Transverse colon (tissue), 4 donors: ENCODE data around the gene MAMDC2. TPM values are rescaled to one million over a fixed set of nuclear protein-coding genes. Genes with fewer than 3 reads are reported as not detected.

Source experiments
- DNase-seq: peaks from one replicate; pipeline ENCODE4 v3.0.0-alpha.2; 2019
- H3K27ac ChIP-seq, 4 donors: fragments of 200-600 bp; sonication (generic); 2 replicates each; pipeline ENCODE4 v1.5.1; 2016 to 2018; ENCODE audit warnings: inconsistent platforms in 4 of 4
- H3K27me3 ChIP-seq: fragments of 200-600 bp; sonication (generic); 2 replicates; pipeline ENCODE4 v1.5.1; 2017; ENCODE audit warnings: inconsistent platforms
- H3K36me3 ChIP-seq, 4 donors: fragments of 200-600 bp; sonication (generic); 2 replicates each; pipeline ENCODE4 v1.5.1; 2017 to 2019; ENCODE audit warnings: inconsistent platforms in 4 of 4
- H3K4me1 ChIP-seq, 4 donors: fragments of 200-600 bp; sonication (generic); 2 replicates each; pipeline ENCODE4 v1.5.1; 2017 to 2020; ENCODE audit warnings: inconsistent platforms in 4 of 4
- H3K4me3 ChIP-seq, 4 donors: fragments of 200-600 bp; sonication (generic); 1 replicate in 1 of 4; 2 replicates in 3 of 4; pipeline versions ENCODE4 v1.5.1 to v1.6.1; 2017 to 2019; ENCODE audit warnings: inconsistent platforms in 4 of 4
- H3K9me3 ChIP-seq, 2 donors: fragments of 200-600 bp; sonication (generic); 2 replicates each; pipeline ENCODE4 v1.5.1; 2017 to 2019; ENCODE audit warnings: inconsistent platforms in 2 of 2
- EP300 ChIP-seq: sonication (generic); formaldehyde crosslinking; IDR thresholded peaks from one replicate; pipeline ENCODE4 v1.6.1; 2017; ENCODE audit warnings: antibody characterized with exemption, low read depth
- POLR2A ChIP-seq: fragments of 450-650 bp; IDR thresholded peaks from one replicate; pipeline ENCODE4 v1.6.1; 2016; ENCODE audit warnings: antibody characterized with exemption, mild to moderate bottlenecking, moderate library complexity
- POLR2AphosphoS5 ChIP-seq, 3 donors: sonication (generic); formaldehyde crosslinking; IDR thresholded peaks; one replicate each; pipeline ENCODE4 v1.6.1; 2016; ENCODE audit warnings: antibody characterized with exemption in 3 of 3
- WGBS, 2 donors: methylation state at CpG; one replicate each; pipeline ENCODE4 v1.1.5; 2018; ENCODE audit warnings: low coverage in 1 of 2; 5-methylcytosine and 5-hydroxymethylcytosine counted together
- in situ Hi-C, 4 donors: fragments of 200-750 bp; cut with MboI; loops; one replicate each; pipeline versions ENCODE4 v1.15.0 to v1.15.1; 2017; ENCODE audit warnings: low sequenced_read_pairs in 3 of 4, low pct_ligation_motif_present in 1 of 4, low pct_unique_long_range_greater_than_20kb in 1 of 4
- intact Hi-C: fragments of 100-400 bp; cut with DNase I; formaldehyde crosslinking; loops from one replicate; pipeline ENCODE4 v1.15.1; 2023; ENCODE audit warnings: low total_unique reads
- total RNA-seq, 4 donors: library from RNA; depleted of rRNA; stranded (reverse); fragments of >200 nt; gene quantifications; one replicate each; pipeline ENCODE4 v1.1.0, GENCODE V29; 2016
- TF ChIP-seq, protein P1 (sequence below), 5 experiments: fragments of 200-600 bp in 3 of 5; fragments of 450-650 bp in 2 of 5; sonication (generic) in 3 of 5; IDR thresholded peaks; 1 replicate in 2 of 5; 2 replicates in 3 of 5; pipeline ENCODE4 v1.5.1; 2016 to 2017; ENCODE audit warnings: antibody characterized with exemption in 5 of 5, inconsistent platforms in 3 of 5, mild to moderate bottlenecking in 2 of 5, moderate library complexity in 1 of 5

MAMDC2 gene
- total RNA-seq, 4 donors from 2014 or later = 7.4 to 40.5 (median 28.9) TPM

DNA sequence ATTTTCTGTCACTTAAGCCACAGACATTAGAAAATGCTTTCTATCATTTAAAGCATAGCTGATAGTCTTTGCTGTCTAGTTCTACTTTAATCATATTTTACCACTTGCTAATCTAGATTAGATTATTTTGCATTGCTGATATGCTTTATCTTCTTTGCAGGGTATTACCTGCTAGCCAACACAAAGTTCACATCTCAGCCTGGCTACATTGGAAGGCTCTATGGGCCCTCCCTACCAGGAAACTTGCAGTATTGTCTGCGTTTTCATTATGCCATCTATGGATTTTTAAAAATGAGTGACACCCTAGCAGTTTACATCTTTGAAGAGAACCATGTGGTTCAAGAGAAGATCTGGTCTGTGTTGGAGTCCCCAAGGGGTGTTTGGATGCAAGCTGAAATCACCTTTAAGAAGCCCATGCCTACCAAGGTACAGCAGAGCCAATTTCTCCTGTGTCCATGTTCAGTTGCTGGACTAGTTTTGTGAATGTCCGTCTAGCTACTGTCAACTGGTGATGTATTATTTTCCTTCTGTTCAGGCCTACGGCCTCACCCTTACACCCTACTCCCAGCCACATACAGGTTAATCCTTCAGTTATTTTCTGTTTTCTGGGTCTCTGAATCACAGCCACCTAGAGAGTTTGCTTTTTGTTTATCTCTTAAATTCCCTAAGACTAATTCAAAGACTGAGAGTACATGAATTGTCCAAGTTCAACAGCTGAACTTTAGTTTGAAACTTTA is 99.9 kb downstream of the MAMDC2 start:
- DNase-seq = no peak
- Histone ChIP-seq H3K9me3 (no peaks in the 10 kb centered on the region), H3K36me3 (peaks cover 0 to 6% (median 0%) of the 10 kb centered on the region in 4 donors), H3K27ac (peak overlapping the region in 3 of 4 donors; percentile 36 to 55 (median 53)), H3K4me3 (no peak overlapping the region), H3K4me1 (peaks cover 0 to 27% (median 2%) of the 10 kb centered on the region in 4 donors), H3K27me3 (no peaks in the 10 kb centered on the region)
- no peak for TF ChIP-seq POLR2AphosphoS5 (IDR thresholded peaks at IDR 0.05)
- no peak for TF ChIP-seq EP300
- TF ChIP-seq, protein P1, sequence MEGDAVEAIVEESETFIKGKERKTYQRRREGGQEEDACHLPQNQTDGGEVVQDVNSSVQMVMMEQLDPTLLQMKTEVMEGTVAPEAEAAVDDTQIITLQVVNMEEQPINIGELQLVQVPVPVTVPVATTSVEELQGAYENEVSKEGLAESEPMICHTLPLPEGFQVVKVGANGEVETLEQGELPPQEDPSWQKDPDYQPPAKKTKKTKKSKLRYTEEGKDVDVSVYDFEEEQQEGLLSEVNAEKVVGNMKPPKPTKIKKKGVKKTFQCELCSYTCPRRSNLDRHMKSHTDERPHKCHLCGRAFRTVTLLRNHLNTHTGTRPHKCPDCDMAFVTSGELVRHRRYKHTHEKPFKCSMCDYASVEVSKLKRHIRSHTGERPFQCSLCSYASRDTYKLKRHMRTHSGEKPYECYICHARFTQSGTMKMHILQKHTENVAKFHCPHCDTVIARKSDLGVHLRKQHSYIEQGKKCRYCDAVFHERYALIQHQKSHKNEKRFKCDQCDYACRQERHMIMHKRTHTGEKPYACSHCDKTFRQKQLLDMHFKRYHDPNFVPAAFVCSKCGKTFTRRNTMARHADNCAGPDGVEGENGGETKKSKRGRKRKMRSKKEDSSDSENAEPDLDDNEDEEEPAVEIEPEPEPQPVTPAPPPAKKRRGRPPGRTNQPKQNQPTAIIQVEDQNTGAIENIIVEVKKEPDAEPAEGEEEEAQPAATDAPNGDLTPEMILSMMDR (IDR thresholded peaks at IDR 0.05) = no peak
- TF ChIP-seq POLR2A = no peak
- 17 to 50% methylated on average over 2 to 3 of the region's 3 CpGs for WGBS, 2 donors
- in situ Hi-C loops = loop anchor here in 1 of 4 donors (25.0 kb wide), 1 partner anchor 469 kb away; no protein-coding TSS in a partner anchor
- intact Hi-C loops = no loop called here

DNA sequence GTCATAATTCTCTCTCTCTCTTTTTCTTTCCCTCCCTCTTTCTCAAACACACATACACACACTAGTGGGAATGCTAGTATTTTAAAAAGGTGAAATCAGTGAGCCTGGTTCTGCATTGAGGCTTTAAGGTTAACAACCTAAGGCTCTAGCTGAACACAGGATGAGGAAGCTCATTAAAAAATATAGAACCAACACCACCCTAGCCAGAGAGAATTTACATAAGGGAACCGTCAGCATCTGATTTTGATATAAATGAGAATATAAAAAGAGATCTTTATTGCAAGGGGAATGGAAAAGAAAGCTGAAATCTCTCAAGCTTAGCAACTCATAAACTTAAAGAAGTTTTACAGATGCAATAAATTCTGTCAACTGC is 100.5 kb downstream of the MAMDC2 start:
- Histone ChIP-seq H3K4me3 (no peak overlapping the region), H3K27me3 (no peaks in the 10 kb centered on the region), H3K27ac (peak overlapping the region in 3 of 4 donors; percentile 36 to 55 (median 53)), H3K9me3 (no peaks in the 10 kb centered on the region), H3K36me3 (peaks cover 0 to 6% (median 0%) of the 10 kb centered on the region in 4 donors), H3K4me1 (peaks cover 0 to 27% (median 2%) of the 10 kb centered on the region in 4 donors)
- in situ Hi-C loops = loop anchor here in 1 of 4 donors (25.0 kb wide), 1 partner anchor 468 kb away; no protein-coding TSS in a partner anchor
- DNase-seq = no peak
- TF ChIP-seq, protein P1 (IDR thresholded peaks at IDR 0.05) = no peak
- no peak for TF ChIP-seq POLR2A
- TF ChIP-seq EP300 = no peak
- TF ChIP-seq POLR2AphosphoS5 (IDR thresholded peaks at IDR 0.05) = no peak
- intact Hi-C loops = no loop called here
- WGBS, 2 donors = 14 to 60% methylated on average over 1 of the region's 1 CpG

DNA sequence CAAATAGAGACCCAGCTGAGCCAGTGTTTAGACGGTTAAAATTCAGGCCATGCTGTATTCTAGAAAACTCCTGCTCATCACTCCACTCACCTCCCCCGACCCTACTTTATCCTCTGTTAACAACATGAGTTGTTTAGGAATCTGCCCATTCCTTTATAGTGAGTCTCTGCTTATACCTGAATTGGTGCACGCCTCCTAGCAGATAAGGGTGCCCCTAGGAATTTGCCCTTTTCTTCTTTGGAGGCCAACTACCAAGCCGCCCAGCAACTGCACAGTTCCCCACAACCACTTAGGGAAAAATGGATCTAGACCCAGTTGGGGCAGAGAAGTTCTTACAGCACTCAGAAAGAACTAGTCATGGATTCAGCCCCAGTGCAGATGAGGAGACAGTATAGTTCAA is 102.3 kb downstream of the MAMDC2 start:
- WGBS, 2 donors = 81 to 89% methylated on average over 4 of the region's 4 CpGs
- no peak overlapping the region for H3K4me3 ChIP-seq
- H3K36me3 ChIP-seq = peaks cover 0 to 6% (median 0%) of the 10 kb centered on the region in 4 donors
- no peak for TF ChIP-seq POLR2A
- no peak for TF ChIP-seq POLR2AphosphoS5 (IDR thresholded peaks at IDR 0.05)
- no peak for TF ChIP-seq EP300
- TF ChIP-seq, protein P1 (IDR thresholded peaks at IDR 0.05) = no peak
- H3K4me1 ChIP-seq = peaks cover 0 to 27% (median 2%) of the 10 kb centered on the region in 4 donors
- intact Hi-C loops = no loop called here
- no peaks in the 10 kb centered on the region for H3K9me3 ChIP-seq
- DNase-seq = no peak
- no peaks in the 10 kb centered on the region for H3K27me3 ChIP-seq
- in situ Hi-C loops = loop anchor here in 1 of 4 donors (25.0 kb wide), 1 partner anchor 466 kb away; no protein-coding TSS in a partner anchor
- H3K27ac ChIP-seq = no peak overlapping the region

DNA sequence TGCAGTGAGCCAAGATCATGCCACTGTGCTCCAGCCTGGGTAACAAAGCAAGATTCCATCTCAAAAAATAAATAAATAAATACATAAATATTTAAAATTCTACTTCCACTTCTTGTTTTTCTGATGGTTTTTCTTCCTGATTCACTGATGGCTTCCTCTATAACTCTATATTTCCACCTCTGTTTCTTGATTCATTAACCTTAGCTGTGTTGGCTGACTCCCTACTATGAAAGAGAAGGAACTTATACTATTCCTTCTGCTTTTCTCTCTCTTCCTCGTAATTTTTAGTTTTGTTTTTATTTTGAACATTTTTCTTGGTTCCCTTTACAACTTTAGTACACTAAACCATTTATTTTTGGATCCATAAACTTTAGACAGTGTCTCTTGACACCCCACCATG is 103.5 kb downstream of the MAMDC2 start:
- in situ Hi-C loops = loop anchor here in 1 of 4 donors (25.0 kb wide), 1 partner anchor 465 kb away; no protein-coding TSS in a partner anchor
- Histone ChIP-seq H3K4me1 (peaks cover 0 to 27% (median 2%) of the 10 kb centered on the region in 4 donors), H3K4me3 (no peak overlapping the region), H3K27me3 (no peaks in the 10 kb centered on the region), H3K9me3 (no peaks in the 10 kb centered on the region), H3K27ac (no peak overlapping the region), H3K36me3 (peaks cover 0 to 6% (median 0%) of the 10 kb centered on the region in 4 donors)
- no peak for TF ChIP-seq POLR2A
- no peak for TF ChIP-seq EP300
- TF ChIP-seq, protein P1 (IDR thresholded peaks at IDR 0.05) = no peak
- no peak for TF ChIP-seq POLR2AphosphoS5 (IDR thresholded peaks at IDR 0.05)
- intact Hi-C loops = no loop called here
- DNase-seq = no peak
- 64 to 71% methylated on average over 1 of the region's 1 CpG for WGBS, 2 donors
